Colon (tissue), 2 donors: Measurements from ENCODE around the gene DOK5.
"Not testable (repeated sequence)": the region's sequence is repeated elsewhere in the genome, so short reads cannot be mapped to it uniquely, and the experiment has no call there.

Source experiments
- FAIRE-seq: peaks from 2 replicates; lab custom pipeline; 2012; peaks lifted over from hg19 to GRCh38; lab: Jason Lieb, UNC
- donor health status: control.
- donor health status: control.

The DOK5 gene

DNA sequence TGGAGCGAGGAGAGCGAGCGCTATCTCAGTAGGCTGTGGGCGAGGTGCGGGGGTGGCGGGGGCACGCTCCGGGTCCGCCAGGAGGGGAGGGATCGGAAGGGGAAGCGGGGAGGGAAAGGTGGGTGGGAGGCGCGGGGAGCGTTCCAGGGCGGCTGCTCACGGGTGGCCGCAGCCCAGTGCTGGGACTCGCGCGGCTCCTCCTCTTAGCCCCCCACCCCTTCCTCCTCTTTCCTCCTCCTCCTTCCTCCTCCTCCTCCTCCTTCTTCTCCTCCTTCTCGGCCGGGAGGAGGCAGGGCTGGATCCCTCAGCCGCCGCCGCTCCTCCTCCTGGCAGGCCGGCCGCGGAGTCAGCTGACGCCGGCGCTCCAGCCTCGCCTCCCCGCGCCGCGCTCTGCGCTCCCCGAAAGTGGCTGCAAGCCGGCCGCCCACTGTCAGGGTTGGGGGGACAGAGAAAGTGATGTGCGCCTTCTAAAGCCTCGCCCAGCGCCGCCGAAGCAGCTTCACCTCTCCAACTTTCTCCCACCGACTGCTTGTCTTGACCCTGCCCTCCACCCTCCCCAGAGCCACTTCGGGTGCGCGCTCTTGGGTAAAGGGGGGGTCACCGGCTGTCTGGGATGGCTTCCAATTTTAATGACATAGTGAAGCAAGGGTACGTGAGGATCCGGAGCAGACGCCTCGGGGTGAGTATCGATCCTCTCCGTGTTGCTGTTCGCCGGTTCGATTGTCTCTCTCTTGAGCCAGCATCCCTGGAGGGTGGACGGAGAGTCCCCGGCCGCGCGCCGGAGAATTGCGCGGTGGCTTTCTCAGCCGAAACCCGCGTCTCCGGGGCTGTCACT, at the start of gene DOK5:
Gene DOK5, plus strand, starts transcription at position 260 of the 835 bp plus-strand sequence. Its CDS starts 354 bp downstream, at position 614.
- no peak for FAIRE-seq

DNA sequence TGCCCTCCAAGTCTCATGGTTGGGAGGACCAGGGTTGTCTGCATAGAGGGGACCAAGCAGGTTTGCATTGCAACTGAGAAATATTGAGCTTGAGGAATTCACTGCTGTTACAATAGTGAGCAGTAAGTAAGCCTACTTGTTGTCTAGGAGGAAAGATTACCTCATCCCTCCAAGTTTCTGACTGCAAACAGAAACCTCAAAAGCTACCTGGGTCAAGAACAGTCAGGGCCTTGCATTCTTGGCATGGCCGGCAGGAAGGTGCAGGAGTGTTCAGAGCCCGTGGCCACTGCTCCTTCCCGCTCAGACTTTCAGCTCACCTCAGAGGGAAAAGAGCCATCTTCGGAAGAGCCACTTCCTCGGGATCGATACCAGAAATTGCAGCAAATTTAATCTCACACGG, 46.0 kb upstream of the DOK5 start:
- no peak for FAIRE-seq

DNA sequence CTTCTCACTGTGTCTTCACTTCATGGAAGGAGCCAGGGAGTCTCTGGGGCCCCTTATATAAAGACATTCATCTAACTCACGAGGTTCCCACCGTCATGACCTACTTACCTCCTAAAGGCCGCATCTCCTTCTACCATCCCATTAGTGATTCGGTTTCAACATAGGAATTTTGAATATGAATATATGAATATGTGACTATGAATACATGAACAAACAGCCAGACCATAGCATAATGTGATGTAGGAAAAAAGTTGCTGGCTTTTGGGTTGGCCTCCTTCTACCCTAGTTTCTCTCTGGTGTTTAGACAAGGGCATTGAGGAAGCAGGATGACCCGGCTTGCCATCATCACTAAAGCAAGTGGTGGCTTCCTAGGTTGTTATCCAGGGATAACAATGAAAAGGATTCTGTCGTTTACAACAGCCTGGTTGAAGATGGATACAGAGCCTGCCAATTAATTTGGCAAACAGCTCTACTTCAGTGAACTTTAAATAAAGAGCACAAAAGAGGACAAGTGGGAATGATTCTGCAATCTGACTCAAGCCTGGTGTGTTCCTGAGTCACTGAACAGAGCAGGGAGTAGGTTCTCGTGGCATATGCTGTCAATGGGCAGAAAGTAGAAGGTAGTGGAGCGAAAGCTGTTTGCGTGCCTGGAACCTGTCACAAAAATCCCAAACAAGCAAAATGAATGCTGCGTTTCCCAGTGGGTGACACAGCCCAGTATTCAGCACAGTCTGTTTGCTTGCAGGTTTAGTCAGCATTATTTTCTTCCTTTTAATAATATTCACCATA, 44.0 kb upstream of the DOK5 start:
- no peak for FAIRE-seq

DNA sequence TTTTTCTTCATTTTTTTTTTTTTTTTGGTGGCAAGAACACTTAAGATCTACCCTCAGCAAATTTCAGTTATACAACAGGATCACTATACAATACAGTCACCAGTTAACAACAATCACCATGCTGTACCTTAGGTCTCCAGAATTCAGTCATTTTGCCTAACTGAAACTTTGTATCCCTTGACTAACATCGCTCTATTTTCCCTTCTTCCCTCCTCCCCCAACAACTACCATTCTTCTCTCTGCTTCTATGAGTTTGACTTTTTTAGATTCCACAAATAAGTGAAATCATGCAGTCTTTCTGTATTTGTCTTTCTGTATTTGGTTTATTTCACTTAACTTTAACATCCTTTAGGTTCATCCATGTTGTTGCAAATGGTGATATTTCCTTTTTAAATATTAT, 42.4 kb upstream of the DOK5 start:
- FAIRE-seq, result no peak

DNA sequence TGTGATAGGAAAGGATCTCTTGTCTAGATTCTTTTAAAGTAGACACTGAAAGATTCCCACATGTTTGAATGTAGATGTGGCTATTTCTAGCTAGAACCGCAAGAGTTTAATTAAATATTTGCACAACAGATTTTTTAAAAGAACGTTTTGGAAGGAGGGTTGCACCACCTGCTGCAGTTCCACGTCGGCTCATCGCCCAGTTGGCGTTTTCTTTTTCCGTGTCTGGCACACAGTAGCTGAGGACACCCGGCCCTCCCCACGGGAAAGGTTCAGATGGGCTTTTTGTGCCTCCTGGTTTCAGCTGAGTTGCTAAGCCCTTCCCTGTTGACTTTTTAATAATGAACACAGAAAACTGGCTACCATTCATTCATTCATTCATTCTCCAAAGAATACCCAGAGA, 41.8 kb upstream of the DOK5 start:
- FAIRE-seq, result no peak

DNA sequence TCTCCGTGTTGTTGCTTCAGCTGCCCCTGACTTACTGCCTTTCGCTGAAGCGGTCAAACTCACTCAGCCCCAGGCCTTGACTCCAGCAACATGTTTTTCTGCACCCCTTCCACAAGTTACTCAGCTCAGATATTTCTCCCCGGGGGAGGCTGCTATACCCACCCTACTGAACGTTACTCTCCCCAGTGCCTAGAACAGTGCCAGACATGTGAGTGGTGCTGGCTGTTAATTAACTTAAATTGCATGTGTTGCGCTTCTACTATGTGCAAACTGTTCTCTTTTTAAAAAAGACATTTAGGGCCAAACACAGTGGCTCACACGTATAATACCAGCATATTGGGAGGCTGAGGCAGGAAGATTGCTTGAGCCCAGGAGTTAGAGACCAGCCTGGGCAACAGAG, 41.2 kb upstream of the DOK5 start:
- FAIRE-seq, result no peak

DNA sequence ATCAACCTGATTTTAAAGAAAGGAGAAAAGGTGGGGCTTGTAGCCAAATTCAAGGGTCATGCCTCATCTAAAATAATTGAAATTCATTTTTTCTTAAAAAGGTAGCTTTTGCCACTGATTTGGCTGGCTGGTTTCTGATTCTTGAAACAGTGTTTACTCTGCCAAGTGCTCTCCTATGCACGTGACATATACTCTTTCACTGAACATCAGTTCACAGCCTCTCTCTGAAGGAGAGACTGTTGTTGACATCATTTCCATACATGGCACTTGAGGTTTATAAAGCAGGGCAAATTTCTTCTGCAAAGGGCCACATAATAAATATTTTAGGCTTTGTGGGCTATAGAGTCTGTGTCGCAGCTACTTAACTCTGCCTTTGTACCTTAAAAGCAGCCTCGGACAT, 40.4 kb upstream of the DOK5 start:
- no peak for FAIRE-seq

DNA sequence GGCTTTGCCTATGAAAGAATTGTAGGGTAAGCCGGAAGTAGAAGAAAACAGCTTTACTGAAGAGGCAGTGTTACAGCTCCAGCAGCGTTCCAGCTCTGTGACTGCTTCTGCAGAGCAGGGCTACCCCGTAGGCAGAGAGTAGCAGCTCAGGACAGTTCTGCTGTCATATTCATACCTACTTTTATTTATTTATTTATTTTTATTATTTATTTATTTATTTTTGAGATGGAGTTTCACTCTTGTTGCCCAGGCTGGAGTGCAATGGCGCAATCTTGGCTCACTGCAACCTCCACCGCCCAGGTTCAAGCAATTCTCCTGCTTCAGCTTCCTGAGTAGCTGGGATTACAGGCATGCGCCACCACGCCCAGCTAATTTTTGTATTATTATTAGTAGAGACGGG, 39.0 kb upstream of the DOK5 start:
- not testable (repeated sequence) for FAIRE-seq

DNA sequence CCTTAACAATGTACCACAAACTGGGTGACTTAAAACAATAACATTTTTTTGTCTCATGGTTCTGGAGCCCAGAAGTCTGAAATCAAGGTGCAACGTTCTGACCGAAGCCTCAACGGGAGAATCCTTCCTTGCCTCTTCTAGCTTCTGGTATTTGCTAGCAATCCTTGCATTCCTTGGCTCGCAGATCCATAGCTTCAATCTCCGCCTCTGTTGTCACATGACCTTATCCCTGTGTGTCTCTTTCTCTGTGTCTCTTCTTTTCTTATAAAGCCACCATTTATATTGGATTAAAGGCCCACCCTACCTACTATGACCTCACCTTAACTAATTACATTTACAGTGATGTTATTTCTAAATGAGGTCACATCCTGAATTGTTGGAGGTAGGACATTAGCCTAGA, 37.2 kb upstream of the DOK5 start:
- no peak for FAIRE-seq

DNA sequence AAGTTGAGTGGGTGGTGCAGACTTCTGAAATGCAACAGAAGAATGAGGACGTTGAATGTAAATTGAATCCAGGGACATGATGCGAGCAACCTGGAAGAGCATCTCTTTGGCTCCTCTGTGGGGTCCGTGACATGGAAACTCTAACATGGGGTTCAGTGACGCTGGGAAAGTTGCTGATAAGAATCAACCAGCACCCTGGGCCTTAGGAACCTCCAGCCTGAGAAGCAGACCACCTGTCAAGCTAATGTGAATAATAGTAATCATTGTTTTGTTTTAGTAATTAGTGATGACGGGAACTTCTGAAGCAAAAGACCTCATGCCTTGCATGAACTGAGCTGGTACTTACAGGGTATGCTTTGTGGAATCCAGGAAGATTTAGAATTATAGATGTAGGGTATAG, 25.2 kb upstream of the DOK5 start:
- FAIRE-seq, result no peak

DNA sequence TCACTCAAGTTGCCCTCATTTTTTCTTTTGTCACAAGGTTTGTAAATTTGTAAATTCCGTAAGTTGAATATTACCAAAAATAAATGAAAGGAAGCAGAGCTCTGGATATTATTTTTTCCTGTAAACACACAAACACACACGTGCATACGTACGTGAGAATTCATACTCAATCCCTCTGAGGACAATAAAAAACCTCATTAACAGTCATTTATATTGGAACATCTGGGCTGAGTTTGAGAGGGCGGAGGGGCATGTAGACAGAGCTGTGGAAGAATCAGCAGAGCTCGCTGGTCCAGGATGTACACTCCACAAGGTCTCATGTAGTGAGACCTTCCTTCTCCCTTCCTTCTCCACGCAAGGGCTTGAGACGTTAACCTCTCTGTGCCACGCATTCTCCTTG, 24.2 kb upstream of the DOK5 start:
- no peak for FAIRE-seq

DNA sequence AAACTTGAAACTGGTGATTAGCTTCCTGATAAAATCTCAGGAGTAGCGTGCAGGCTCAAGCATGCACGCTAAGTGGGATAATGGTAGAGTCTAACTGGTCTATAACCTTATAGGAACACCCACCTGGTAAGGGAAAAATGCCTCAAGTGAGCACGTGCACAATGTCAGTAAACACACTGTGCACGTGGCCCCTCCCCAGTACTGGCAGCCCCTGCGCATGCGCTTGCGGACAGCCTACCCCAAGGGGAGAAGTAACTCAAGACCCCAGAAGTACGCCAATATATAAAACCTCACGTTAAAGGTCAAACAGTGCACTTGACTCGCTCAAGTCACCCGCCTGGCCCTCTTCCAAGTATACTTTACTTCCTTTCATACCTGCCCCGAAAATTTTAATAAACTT, 23.1 kb upstream of the DOK5 start:
- no peak for FAIRE-seq

DNA sequence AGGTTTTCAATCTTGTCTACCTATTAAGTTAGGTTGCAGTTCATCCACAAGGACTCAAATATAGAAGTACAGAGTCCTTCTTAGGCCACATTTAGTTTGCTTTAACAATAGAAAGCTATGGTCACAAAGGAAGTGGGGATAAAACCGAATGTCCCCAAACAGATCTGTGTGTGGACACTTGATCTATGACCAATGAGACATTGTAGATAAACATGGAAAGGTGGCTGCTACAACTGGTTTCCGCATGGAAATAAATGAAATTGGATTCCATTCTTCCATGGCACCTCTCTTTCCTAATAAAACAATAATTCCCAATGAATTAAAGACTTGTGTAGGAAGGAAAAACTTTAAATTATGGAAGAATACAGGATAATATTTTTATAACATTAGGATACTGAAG, 20.4 kb upstream of the DOK5 start:
- no peak for FAIRE-seq

DNA sequence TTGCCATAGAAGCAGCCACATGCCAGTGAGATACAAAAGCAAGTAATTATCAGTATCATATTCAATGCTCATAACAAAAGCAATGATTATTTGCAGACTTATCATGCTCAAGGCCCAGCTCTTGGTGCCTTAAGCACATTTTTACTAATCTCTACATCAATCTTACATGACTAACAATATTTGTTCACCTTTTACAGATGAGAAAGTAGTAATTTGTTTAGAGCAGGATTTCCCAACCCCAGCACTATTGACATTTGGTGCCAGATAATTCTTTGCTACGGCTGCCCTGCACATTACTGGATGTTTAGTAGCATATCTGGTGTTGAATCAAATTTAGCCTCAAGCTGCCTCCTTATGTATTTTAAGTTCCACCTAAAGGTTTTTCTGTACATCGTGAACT, 19.0 kb upstream of the DOK5 start:
- no peak for FAIRE-seq

DNA sequence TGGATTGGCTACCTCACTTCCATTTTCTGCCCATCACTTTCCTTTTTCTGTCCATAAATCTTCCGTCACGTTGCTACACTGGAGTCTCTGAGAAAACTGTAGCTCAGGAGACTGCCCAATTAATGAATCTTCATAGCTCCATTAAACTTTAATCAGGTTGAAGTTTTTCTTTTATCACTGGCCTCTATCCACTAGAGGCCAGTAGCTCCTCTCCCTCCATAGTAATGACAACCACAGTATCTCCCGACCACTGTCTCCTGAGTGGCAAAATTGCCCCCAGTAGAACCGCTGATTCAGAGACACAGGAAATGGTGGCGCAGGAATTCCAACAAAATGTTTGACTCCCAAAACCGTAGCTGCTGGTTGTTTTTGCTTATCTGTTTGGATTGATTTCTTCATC, 18.4 kb upstream of the DOK5 start:
- FAIRE-seq, result no peak

DNA sequence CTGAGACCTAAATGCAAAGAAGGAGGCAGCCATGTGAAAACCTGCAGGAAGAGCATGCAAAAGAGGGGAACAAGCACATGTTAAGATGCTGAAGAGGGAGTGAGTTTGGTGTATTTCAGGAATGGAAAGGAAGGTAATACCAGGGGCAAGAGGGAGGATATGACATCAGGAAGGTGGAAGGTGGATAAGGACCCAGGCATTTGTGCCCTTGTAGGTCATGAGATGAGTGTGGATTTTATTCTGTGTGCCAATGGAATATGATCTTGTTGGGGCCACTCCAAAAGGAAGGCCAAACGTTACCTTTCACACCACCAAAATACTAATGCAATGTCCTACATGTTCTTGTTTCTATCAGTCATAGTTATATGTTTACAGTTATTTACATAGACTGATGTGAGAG, 17.2 kb upstream of the DOK5 start:
- FAIRE-seq, result no peak

DNA sequence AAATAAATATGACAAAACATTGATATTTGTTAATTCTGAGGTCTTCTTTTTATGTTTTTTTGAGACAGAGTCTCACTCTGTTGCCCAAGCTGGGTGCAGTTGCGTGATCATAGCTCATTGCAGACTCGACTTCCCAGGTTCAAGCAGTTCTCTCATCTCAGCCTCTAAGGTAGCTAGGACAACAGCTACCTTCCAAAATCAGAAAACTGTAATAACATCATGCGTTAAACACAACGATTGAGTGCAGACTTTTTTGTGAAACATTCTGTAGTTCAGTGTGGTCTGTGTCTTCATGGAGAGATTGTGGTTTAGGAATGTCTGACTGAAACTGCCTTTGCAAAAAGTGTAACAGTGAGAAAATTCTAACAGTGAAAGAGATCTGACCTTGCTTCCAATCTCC, 16.1 kb upstream of the DOK5 start:
- no peak for FAIRE-seq

DNA sequence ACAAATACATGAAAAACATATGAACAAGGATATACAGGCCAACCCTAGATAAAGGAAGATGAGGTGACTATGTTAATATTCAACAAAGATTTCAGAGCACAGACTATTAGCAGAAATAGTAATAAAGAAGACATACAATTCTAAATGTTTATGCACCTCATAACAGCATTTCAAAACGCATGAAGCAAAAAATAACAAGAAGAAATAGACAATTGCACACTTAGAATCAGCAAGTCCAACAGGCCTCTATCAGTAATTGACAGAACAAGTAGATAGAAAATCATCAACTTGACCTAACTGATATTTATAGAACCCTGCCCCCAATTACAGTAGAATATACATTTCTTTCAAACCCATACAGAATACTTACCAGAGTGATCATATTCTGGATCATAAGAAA, 11.4 kb upstream of the DOK5 start:
- no peak for FAIRE-seq

DNA sequence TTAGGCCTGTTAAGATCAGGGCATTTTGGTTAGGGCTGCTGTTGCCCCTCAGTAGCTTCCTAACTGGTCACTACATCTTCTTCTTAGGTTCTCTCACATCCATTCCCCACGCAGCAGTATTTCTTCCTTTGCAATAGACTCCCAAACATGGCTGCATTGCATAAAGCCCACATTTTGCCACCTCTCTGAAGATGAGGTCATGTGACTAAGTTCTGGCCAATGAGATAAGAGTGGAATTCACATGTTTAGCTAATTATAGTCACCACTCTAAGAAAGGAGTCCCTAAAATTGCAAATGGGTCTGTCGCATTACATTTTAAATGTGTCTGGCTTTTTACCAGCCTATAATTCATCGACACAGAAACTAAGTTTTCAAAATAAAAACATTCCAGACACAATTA, 9.3 kb upstream of the DOK5 start:
- no peak for FAIRE-seq

DNA sequence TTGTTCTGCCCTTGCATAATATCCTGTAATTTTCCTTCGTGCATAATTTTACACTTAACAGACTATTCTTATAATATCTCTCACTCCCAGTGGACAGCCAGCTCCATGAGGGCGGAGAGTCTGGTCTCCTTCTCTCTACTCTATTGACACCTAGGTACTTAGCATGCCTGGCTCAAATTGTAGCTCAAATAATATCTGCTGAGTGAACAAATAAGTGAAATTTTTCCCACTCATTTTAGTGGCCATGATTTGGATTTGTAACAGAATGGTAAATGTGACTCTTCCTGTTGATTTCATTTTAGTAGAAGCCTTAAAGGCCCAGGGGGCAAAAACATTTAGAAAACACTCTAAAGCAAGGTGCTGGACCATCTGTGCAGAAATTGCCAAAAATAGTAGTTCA, 7.8 kb upstream of the DOK5 start:
- no peak for FAIRE-seq

DNA sequence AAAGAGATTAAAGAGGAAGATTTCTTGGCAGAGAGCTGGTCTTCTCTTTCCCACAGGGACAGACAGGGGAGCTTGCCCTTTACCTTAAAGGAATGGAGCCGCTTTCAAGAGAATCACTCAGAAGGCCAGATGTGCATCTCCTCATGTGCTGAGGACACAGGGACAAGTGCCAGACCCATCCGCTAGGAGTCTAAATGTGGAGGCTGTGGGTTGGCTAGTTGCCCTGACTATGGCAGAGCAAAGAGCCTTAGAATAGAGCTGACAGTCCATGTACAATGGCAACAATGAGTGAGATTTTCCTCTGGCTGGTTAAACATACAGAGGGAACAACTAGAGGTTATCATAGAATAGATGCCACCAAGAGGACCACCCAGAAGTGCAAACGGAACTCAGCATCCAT, 7.3 kb upstream of the DOK5 start:
- no peak for FAIRE-seq

DNA sequence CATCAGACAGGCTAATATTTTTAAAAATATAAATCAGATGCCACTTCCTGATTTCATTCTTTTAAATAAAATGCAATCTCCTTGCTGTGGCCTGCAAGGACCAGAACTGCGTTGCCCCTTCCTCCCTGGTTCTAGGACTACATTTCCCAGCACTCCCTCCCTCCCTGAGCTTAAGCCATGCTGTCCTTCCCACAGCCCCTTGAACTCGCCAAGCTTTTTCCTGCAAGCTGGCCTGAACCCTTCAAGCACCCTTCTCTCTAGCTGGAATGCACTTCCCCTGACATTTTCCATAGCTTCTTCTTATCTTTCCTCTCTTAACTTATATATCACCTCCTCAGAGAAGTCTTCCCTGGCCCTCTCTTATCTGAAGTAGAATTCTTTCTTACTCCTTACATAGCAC, 6.1 kb upstream of the DOK5 start:
- no peak for FAIRE-seq

DNA sequence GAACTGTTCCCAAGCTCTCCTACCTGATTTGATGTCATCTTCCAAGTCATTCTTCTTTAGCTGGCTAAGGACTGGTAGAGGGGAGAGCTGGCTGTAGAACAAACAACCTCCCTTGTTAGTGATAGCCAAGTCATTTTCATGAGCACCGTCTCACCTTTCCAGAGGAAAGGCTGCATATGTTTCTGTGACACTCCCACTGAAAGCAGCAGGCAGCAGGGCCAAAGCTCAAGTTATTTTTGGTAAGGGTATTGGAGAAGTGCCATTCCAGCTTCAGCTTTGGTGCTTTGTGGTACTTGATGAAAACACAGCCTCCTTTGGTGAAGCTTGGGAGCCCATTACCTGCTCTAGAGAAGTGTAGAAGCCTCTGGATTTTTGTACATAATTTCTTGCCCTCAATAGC, 5.4 kb upstream of the DOK5 start:
- FAIRE-seq, result no peak

DNA sequence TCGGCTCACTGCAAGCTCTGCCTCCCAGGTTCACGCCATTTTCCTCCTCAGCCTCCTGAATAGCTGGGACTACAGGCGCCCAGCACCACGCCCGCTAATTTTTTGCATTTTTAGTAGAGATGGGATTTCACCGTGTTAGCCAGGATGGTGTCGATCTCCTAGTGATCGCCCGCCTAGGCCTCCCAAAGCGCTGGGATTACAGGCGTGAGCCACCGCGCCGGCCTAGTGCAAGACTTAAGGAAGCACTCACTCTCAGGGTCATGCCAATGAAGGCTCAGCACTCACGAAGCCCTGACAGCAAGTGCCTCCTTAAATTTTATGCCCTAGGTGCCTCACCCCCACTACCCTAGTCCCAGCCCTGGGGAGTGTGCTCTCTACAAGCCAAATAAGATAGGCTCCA, 4.7 kb upstream of the DOK5 start:
- no peak for FAIRE-seq
